ENCODE measurements around the gene DDAH1.

DNA sequence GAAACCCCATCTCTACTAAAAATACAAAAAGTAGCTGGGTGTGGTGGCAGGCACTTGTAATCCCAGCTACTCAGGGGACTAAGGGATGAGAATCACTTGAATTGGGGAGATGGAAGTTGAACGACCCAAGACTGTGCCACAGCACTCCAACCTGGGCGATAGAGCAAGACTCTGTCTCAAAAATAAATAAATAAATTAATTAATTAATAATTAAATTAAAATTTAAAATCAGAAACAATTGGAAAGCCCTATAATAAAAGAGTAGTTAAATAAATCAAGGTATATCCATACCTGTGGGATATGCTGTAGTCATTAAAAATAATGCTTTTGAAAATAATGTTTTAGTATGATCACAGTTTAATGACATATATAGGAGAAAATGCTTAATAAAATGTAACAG, 15.6 kb upstream of the DDAH1 start:
- TF ChIP-seq, protein P1, sequence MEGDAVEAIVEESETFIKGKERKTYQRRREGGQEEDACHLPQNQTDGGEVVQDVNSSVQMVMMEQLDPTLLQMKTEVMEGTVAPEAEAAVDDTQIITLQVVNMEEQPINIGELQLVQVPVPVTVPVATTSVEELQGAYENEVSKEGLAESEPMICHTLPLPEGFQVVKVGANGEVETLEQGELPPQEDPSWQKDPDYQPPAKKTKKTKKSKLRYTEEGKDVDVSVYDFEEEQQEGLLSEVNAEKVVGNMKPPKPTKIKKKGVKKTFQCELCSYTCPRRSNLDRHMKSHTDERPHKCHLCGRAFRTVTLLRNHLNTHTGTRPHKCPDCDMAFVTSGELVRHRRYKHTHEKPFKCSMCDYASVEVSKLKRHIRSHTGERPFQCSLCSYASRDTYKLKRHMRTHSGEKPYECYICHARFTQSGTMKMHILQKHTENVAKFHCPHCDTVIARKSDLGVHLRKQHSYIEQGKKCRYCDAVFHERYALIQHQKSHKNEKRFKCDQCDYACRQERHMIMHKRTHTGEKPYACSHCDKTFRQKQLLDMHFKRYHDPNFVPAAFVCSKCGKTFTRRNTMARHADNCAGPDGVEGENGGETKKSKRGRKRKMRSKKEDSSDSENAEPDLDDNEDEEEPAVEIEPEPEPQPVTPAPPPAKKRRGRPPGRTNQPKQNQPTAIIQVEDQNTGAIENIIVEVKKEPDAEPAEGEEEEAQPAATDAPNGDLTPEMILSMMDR (IDR thresholded peaks at IDR 0.05; ENCODE audit: poor library complexity) = no peak
- no peak for TF ChIP-seq EZH2phosphoT487 (IDR thresholded peaks at IDR 0.05; ENCODE audit: low read depth, severe bottlenecking, unreplicated experiment)
- TF ChIP-seq EZH2 (IDR thresholded peaks at IDR 0.05; ENCODE audit: borderline replicate concordance) = no peak
